Non-pigmented ciliary epithelial cell (primary cell): ENCODE measurements around the gene CDK15.
"Not testable (repeated sequence)": the region's sequence is repeated elsewhere in the genome, so short reads cannot be mapped to it uniquely, and the experiment has no call there.

ENCODE experiments used
- DNase-seq: peaks from one replicate; pipeline ENCODE4 v3.0.0-alpha.2; 2010; ENCODE audit warnings: low read depth

The CDK15 gene

DNA sequence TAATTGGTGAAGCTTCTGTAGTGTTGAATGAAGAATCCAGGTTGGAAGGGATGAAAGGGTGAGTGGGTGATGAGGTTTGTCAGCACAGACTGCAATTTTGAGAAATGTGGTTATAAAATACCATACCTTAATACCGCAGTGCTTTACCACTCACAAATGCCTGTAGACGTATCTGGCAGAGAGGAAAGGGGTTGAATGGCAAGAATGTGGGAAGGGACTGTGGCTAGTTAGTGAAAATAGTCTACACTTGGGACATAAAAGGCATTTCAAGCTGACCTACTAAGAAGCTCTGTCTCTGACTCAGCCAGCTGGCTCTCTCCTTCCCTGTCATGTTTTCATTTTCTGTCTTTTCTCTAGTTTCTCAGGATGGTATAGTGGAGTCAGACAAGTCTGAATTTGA is 25.1 kb downstream of the CDK15 start:
- DNase-seq, result peak; percentile 92

DNA sequence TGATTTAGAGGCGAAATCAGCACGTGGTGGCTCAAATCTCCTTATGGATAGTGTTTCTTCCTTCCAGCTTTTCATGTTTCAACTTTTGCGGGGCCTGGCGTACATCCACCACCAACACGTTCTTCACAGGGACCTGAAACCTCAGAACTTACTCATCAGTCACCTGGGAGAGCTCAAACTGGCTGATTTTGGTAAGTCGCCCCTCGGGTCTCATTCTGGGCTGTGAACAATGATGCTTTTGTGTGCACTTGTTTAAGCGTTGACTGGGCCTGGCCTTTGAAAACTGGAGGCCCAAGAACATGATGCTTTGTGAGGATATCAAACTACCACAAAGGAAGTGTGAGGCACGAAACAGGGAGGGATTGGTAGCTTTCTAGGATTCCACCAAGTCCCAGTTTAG is 27.4 kb downstream of the CDK15 start:
- no peak for DNase-seq

DNA sequence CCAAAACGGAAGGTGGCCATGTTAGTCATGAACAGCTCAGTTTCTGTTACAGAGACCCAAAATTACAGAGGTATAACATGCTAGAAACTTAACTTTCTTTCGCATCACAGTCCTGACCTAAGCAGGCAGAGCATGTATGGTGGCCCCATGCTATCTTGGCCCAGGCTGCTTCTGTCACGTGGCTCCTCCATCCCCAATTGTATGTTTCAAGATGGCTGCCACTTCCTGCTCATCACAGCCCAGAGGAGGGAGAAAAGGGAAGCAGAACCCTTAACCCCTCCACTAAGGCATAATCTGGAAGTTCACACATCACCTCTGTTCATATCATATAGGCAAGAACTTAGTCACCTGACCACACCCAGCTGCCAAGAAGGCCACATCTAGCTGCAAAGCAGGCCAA is 28.7 kb downstream of the CDK15 start:
- DNase-seq, result no peak

DNA sequence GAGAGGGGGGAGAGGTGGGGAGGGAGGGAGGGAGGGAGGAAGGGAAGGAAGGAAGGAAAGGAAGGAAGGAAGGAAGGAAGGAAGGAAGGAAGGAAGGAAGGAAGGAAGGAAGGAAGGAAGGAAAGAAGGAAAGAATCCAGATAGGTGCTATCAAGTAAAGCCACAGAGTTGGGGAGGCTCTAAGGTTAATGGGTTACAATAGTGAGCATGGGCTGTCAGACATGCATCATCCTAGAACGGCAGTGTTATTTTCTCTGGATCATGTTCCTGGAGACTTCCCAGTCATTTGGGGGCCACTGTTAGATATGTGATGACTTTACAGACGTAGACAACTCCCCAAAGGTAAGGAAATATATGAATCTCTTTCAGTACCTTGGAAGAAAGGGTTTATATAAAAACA is 31.1 kb downstream of the CDK15 start:
- DNase-seq, result no peak

DNA sequence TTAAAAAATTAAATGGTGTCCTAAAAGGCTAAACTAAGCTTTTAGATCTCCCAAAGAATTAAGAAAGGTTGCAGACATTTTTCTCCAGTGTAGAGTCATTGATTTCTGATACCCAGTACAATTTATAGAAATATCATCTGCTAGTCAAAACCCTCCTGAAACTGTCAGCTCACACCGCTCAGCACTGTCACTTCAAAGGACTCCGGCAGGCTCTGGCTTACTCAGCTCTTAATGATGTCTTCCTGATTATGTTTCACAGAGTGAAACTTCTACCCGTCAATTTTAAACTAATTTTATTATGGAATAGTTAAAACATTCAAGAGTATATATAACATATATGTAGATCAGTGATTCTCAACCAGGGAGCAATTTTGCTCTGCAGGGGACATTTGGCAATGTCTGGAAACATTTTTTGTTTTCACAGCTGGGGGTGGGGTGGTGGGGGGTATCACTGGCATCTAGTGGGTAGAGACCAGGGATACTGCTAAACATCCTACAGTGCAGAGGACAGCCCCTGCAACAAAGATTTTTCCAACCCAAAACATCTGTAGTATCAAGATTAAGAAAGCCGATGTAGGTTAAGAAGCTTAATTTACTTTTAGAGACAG is 31.6 kb downstream of the CDK15 start:
- DNase-seq, result no peak

DNA sequence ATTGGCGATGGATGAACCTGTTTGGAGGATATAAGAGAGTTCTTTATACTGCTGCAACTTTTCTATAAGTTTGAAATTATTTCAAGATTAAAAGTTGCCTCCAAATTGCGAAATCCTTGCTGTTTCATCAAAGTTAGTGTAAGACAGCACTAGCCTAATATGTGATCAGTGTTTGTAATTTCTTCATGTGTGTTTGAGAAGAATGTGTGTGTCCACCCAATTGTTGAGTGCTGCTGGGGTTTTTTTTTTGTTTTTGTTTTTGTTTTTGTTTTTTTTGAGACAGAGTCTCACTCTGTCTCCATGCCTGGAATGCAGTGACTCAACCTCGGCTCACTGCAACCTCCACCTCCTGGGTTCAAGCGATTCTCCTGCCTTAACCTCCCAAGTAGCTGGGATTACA is 33.4 kb downstream of the CDK15 start:
- DNase-seq, result no peak

DNA sequence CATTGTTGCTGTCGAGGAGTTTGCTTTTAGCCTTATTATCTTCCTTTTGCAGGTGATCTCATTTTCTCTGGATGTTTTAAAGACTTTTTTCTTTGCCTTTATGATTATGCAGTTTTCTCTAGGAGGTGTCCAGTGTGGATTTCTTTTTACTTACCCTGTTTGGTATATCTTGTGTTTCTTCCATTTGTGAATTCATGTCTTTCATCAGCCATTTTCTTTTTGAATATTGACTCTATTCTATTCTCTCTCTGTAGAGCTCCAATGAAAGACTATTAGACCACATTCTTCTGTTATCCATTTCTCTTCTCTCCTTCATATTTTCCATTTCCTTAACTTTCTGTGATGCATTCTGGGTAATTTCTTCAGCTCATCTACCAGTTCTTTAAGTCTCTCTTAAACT is 34.4 kb downstream of the CDK15 start:
- no peak for DNase-seq

DNA sequence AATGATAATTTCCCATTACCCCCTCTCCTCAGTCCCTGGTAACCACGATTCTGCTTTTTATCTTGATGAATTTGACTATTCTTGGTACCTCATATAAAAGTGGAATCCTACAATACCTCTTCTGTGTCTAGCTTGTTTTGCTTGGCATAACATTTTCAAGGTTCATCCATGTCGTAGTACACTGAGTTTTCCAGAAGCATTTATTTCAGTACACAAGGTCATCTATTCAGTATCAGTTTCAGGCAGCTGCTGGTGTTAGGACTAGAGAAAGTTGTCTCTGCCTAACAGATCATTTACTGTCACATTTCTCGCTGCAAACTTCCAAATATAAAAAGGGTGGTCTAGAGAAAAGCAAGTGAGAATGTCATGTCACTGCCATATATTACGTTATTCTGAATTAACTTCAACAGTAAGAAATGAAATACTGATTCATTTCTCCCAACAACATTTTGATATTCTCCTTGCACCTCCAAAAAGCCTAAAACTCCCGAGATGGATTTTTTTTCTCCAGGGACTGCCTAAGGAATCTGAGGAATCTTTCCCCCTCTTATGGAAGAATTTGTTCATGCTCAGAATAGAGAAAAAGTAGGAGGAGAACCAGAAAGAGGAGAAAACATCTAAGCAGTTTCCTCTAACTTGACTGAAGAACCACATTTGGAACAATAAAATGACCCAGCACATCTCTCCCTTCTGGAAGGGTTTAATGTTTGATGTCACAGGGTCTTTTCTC is 36.0 kb downstream of the CDK15 start:
- DNase-seq, result no peak

DNA sequence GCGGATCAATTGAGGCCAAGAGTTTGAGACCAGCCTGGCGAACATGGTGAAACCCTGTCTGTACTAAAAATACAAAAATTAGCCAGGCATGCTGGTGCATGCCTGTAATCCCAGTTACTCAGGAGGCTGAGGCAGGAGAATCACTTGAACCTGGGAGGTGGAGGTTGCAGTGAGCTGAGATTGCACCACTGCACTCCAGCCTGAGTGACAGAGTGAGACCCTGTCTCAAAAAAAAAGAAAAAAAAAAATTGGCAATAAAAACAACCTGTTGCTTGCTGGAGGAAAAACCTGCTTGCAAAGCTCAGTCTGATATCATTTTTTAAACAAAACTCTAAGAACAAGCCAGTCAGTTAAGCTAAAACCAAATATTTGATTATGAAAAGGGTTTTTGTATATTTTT is 38.6 kb downstream of the CDK15 start:
- DNase-seq, result not testable (repeated sequence)

DNA sequence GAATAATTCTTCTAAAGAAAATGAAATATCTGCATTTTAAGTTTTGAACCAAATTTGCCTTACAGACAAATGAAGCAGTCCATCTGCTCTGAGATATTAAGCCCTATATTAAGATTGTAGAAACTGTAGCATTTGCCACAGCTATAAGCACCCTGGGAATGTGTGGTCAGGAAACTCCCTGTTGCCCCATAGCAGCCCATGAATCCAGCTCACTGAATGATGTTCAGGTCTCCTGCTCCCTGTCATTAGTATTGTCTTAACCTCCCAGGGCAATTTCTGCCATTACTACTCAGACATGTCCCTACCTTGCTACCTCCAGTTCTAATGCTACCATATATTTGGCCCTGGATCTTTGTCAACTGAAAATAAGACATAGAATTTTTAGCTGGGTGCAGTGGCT is 41.1 kb downstream of the CDK15 start:
- no peak for DNase-seq

DNA sequence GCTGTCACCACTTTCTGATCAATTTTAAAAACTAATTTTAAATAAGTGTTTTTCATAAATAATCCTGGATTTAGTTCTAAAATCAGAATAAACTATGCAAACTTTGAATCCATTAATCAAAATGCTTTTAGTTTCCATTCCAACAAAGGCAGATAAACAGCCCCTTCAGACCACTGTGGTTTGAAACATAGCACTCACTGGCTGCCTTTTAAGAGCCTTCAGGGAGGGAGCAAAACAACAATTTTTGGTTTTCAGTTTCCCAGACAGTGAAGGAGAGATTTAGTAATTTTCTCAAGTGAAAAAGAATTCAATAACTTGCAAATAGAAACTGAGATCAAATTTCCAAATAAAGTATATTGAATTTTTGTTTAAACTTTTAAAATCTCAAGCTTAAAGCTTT is 46.1 kb downstream of the CDK15 start:
- no peak for DNase-seq

DNA sequence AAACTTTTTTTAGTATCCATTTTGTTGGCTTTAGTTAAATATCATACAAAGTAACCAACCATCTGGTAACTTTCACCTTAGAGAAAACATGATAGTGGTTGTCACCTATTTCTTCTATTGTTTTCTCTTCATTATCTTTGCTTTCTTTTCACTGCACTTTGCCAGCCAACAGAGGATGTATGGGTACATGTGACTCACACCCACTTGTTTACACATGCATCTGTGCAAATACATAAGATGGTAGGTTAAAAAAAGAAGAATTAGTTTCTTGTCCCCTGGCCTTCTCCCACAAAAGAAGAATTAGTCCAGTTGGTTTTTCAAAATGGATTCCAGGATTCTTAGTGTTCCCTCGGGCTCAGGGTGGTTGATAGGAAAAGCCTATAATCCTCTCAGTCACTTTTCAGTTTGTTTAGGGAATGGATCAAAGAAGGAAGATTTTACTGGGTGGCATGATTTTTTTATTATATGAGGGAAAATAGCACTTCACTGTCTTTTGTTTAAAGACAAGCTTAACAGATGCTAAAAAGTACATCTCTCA is 46.6 kb downstream of the CDK15 start:
- DNase-seq, result no peak

DNA sequence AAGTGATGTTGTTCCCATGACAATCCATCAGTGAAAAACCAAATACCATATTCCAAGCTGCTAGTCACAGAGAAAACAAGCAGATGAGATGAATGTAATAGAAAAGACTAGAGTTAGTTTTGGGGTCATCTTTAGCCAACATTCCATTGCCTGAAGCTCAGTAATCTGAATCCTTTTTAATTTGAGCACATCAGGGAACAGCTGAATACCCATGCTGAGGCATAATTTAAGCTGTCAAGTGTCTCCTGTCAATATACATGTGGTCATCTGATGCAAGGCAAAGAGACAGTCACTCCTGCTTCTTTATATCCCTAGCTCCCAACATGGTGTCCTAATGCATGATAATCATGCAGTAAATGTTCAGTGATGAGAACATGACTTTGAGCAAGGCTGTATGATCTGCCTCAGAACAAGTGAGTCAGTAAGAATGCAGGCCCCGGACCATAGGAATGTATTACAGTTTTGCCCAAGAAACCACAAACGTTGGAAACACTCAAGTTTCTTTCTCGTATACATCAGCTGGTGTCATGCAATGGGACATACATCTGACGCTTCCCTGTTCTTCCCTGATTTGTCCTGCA is 48.0 kb downstream of the CDK15 start:
- DNase-seq, result peak; percentile 97

DNA sequence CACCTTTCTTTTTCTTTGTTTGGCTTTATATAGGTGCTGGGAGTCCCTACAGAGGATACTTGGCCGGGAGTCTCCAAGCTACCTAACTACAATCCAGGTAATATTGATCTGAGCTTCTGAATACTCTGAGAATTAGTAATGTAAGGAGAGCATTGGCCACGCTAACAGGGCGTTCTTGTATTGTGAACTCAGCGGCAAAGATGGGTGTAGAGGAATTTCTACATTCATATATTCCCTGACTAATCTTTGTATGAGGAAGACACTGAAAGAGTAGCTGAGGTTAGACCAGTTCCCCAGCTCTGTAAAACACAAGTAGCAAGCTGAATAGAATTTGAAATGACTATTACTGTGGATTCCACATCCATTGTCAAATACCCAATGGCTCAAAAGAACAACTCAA is 48.5 kb downstream of the CDK15 start:
- DNase-seq, result peak; percentile 48

DNA sequence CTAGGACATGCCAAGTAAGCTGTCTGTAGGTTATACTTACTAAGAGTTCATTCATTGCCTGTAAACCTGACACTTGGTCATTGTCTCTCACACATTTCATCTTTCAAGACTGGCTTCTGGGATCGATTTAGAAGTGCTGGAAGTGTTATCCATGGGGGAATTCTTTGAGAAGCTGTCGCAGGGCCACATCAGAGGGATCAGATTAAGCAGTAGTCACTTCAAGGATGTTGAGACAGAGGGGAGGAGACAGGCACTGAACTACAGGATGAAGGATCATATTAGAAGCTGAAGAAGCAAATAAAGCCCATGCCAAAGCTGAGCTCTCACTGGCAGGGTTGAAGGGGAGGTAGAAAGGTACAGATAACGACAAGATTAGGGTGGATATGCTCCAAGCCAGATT is 49.0 kb downstream of the CDK15 start:
- DNase-seq, result no peak

DNA sequence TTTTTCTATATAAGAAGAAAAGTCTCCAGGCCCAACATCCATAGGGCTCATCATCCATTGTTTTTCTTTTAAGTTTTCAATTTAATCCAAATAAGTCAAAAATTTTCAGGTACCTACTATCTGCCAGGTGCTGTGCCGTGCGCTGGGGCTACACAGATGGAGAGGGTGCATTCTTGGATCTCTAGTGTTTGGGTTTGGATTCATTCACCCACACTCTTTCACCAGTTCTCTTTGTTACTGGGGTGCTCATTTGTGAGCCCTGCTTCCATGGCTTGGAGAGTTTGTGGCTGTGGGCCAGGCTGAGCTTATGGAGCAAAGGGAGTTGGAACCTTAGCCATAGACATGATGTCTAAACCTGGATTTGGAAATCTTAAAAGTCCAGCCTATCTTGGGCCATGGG is 51.0 kb downstream of the CDK15 start:
- no peak for DNase-seq

DNA sequence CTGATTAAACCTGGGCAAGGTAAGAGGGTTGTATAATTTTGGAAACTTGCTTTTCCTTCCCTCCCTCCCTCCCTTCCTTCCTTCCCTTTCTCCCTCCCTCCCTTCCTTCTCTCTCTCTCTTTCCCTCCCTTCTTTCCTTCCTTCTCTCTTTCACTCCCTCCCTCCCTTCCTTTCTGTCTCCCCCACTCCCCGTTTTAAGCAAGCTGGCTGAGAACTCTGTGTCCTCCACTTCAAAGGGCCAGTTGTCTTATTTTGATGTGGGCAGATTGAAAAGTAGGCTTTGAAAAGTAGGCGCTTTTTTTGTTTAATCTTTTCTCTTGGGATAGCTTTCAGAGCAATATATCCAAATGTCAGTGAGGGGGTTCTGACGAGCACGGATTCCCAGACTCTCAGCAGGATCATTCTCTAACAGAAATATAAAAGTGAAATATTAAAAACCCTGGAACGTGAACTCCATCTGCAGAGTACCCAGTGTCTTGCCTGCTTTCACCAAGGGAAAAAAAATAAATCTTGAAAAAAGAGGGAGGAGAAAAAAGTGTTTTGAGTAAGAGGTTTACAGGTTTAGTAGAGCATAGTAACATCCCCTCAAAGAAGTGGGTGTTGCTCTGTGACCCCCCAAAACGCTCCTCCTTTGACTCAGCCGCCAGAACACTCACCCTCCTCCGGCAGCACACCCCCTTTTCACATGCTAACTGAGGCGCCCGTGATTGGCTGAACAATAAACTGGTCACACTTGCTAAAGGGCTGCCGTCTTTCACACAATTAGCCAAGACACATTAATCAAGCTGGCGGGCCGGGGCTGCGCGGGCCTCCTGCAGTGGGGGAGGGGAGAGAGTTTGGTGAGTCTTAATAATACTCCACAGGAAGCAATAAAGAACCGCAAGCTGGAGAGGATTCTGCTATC is 52.2 kb downstream of the CDK15 start:
- no peak for DNase-seq

DNA sequence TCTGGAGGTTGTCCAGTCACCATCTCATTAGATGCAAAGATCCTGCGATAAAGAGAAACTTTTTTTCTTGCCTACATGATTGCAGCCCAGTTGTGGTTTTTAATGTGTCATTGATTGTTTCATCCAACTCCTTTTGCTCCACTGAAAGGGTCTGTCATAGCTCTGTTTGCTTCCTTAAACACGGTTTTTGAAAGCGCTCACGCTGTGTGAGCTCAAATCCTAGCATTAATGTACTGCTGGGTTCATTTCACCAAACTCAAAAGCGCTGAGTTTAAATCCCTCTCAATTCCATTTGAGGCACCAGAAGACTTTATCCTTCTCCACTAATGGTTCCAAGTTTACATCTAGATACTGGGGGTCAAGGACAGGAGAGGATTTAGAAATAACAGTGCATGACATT is 53.6 kb downstream of the CDK15 start:
- no peak for DNase-seq

DNA sequence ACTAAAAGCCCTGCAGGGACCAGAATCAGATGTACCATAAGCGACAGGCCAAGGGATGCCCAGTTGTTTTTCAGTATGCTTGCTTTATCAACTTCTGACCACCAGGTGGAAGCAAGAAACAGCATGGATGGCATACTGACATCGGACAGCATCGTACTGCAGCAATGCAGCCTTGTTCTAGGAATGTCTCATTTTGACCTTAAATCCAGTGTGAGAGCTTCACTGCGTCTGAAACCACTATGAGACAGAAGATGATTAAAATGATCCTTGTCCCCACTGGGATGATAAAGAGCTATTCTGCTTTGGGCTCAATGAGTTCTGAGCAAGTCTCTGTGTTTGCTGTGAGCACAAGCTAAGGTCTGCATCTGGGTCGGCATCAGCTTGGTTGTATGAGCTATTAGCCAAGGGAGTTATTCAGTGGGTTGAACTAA is 54.3 kb downstream of the CDK15 start:
- DNase-seq, result peak; percentile 65

DNA sequence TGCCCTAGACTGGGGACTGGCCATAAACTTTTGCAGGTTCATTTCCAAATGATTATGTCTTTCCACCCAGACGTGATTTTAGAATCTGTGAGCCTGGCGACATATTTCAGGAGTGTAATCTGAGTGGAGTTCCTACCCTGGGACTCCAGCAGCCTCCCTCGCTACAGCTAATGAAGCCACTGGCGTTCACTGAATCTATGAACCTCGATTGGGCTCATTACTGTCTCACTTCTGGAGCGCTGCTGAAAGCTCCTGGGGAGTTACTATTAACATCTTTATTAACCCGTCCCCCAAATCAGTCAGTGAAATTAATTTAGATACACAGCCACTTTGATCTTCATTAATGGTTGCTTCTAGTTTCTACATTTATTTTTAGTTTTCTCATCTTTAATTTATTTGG is 56.5 kb downstream of the CDK15 start:
- no peak for DNase-seq

DNA sequence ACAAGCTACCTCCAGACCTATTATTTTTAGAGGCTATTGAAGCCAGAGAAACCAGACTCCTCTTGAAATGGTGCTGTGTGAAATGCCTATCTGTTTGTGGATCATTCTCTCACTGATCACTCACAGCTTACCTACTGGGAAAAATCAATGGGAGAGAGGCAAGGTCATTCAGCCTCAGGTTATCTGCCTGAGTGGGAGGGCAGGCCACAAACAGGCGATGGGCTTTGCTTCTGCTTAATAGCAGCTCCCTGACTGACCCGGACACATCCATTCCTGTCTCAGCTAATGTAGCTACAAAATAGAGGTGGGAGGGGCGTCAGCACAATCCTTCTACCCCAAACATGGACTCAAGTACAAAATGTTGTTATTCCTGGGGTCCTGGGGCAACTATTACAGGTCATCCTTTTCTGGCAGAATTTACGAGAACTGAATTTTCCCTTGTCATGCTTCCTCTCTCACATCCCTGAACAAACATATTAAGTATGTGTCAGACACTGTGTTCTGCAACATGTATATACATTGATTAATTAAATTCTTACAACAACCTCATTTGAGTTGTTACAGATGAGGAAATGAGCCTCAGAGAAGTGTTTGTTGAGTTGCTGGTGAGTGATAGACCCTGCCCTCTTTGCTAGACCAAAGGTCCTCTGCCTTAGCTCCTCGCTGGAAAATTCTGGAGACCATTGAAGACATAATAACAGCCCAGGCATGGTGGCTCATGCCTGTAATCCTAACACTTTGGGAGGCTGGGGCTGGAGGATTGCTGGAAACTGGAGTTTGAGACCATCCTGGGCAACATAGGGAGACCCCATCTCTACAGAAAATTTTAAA is 60.5 kb downstream of the CDK15 start:
- no peak for DNase-seq

DNA sequence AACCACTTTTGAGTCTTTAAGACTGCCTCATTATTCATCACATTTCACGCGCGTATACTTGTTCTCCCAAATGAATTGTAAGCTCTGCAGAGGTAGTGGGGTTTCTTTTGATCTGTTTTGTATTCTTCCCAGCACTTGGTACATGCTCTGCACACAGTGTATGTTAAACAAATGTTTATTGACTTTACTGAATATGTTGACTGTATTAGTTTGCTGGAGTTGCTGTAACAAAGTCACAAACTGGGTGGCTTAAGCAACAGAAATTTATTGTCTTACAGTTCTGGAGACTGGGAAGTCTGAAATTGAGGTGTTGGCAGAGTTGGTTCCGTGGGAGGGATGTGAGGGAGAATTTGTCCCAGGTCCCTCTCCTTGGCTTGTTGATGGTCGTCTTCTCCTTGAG is 65.1 kb downstream of the CDK15 start:
- no peak for DNase-seq
